Sigmoid colon (tissue), 7 donors: Measurements from ENCODE around the gene CCER1. TPM values are rescaled to one million over a fixed set of nuclear protein-coding genes. Genes with fewer than 3 reads are reported as not detected.

Source experiments
- DNase-seq: peaks from one replicate; pipeline ENCODE4 v3.0.0-alpha.2; 2019
- H3K27ac ChIP-seq, 4 donors: fragments of 200-600 bp; sonication (generic); one replicate each; pipeline ENCODE4 v1.5.1; 2016 to 2019; ENCODE audit warnings: mild to moderate bottlenecking in 1 of 4
- H3K27me3 ChIP-seq, 3 donors: fragments of 200-600 bp; sonication (generic); one replicate each; pipeline ENCODE4 v1.5.1; 2019; ENCODE audit warnings: mild to moderate bottlenecking in 1 of 3
- H3K36me3 ChIP-seq, 4 donors: fragments of 200-600 bp; sonication (generic); one replicate each; pipeline ENCODE4 v1.5.1; 2016 to 2019
- H3K4me1 ChIP-seq, 4 donors: fragments of 200-600 bp; sonication (generic); one replicate each; pipeline ENCODE4 v1.5.1; 2017 to 2019
- H3K4me3 ChIP-seq, 4 donors: fragments of 200-600 bp; sonication (generic); one replicate each; pipeline ENCODE4 v1.5.1; 2017 to 2019; ENCODE audit warnings: mild to moderate bottlenecking in 2 of 4, moderate library complexity in 1 of 4
- H3K9me3 ChIP-seq, 4 donors: fragments of 200-600 bp in 3 of 4; sonication (generic) in 3 of 4; one replicate each; pipeline versions ENCODE4 v1.5.1 to v1.6.1; 2013 to 2019
- CTCF ChIP-seq, 4 experiments: fragments of 450-650 bp in 3 of 4; fragments of 200-600 bp in 1 of 4; IDR thresholded peaks; one replicate each; pipeline ENCODE4 v1.5.1; 2016 to 2019; ENCODE audit warnings: antibody characterized with exemption in 4 of 4, mild to moderate bottlenecking in 3 of 4, moderate library complexity in 2 of 4
- EP300 ChIP-seq, 4 donors: sonication (generic); formaldehyde crosslinking; IDR thresholded peaks; one replicate each; pipeline ENCODE4 v1.6.1; 2017; ENCODE audit warnings: antibody characterized with exemption in 4 of 4
- POLR2A ChIP-seq, 2 donors: fragments of 450-650 bp; IDR thresholded peaks; one replicate each; pipeline ENCODE4 v1.6.1; 2016; ENCODE audit warnings: antibody characterized with exemption in 2 of 2, mild to moderate bottlenecking in 2 of 2, moderate library complexity in 2 of 2
- POLR2AphosphoS5 ChIP-seq, 4 donors: sonication (generic); formaldehyde crosslinking; IDR thresholded peaks; one replicate each; pipeline ENCODE4 v1.6.1; 2017; ENCODE audit warnings: antibody characterized with exemption in 4 of 4
- WGBS, 2 donors: extraction: QIAGEN DNeasy Blood & Tissue Kit; methylation state at CpG; one replicate each; pipeline ENCODE4 v1.1.7; 2013; 5-methylcytosine and 5-hydroxymethylcytosine counted together
- intact Hi-C: fragments of 100-400 bp; cut with DNase I; formaldehyde crosslinking; loops from one replicate; pipeline ENCODE4 v1.15.1; 2023
- polyA plus RNA-seq, 3 donors: library from polyadenylated mRNA; stranded (reverse); fragments of 200-250 nt; gene quantifications; one replicate each; pipeline ENCODE4 v1.2.3, GENCODE V29; 2013
- total RNA-seq, 4 donors: library from RNA; depleted of rRNA; stranded (reverse); fragments of >200 nt; gene quantifications; one replicate each; pipeline ENCODE4 v1.1.0, GENCODE V29; 2016
- donor health status: healthy with polysubstance abuse.
- donor health status: Bipolar disorder and iron deficiency.
- donor health status: healthy.

Gene CCER1
- total and polyA plus RNA-seq, 7 donors = not detected

GRCh38 chr12:90937651-90938050 lies 17.3 kb downstream of the CCER1 start:
- no peaks in the 10 kb centered on the region for H3K36me3 ChIP-seq
- intact Hi-C loops = no loop called here
- no peak overlapping the region for H3K27ac ChIP-seq
- no peaks in the 10 kb centered on the region for H3K4me1 ChIP-seq
- 69 to 77% methylated on average over 2 of the region's 2 CpGs for WGBS, 2 donors
- H3K4me3 ChIP-seq = no peak overlapping the region
- no peaks in the 10 kb centered on the region for H3K9me3 ChIP-seq
- no peaks in the 10 kb centered on the region for H3K27me3 ChIP-seq
- DNase-seq = no peak
- TF ChIP-seq CTCF (IDR thresholded peaks at IDR 0.05) (no peak), EP300 (IDR thresholded peaks at IDR 0.05) (no peak), POLR2AphosphoS5 (IDR thresholded peaks at IDR 0.05) (no peak), POLR2A (IDR thresholded peaks at IDR 0.05) (no peak)

GRCh38 chr12:90936230-90937005 lies 18.6 kb downstream of the CCER1 start:
- Histone ChIP-seq H3K27me3 (no peaks in the 10 kb centered on the region), H3K4me3 (no peak overlapping the region), H3K36me3 (no peaks in the 10 kb centered on the region), H3K9me3 (no peaks in the 10 kb centered on the region), H3K4me1 (no peaks in the 10 kb centered on the region), H3K27ac (no peak overlapping the region)
- no peak for TF ChIP-seq CTCF (IDR thresholded peaks at IDR 0.05)
- no peak for TF ChIP-seq EP300 (IDR thresholded peaks at IDR 0.05)
- no peak for TF ChIP-seq POLR2AphosphoS5 (IDR thresholded peaks at IDR 0.05)
- TF ChIP-seq POLR2A (IDR thresholded peaks at IDR 0.05) = no peak
- DNase-seq = no peak
- intact Hi-C loops = no loop called here
- 93% methylated on average over 5 of the region's 5 CpGs for WGBS, 2 donors

GRCh38 chr12:90925562-90925961 lies 29.4 kb downstream of the CCER1 start:
- 36 to 70% methylated on average over 5 of the region's 5 CpGs for WGBS, 2 donors
- TF ChIP-seq CTCF (IDR thresholded peaks at IDR 0.05) (no peak), EP300 (IDR thresholded peaks at IDR 0.05) (no peak), POLR2AphosphoS5 (IDR thresholded peaks at IDR 0.05) (no peak), POLR2A (IDR thresholded peaks at IDR 0.05) (no peak)

GRCh38 chr12:90924406-90924805 lies 30.6 kb downstream of the CCER1 start:
- intact Hi-C loops = no loop called here
- 48 to 72% methylated on average over 1 of the region's 1 CpG for WGBS, 2 donors
- TF ChIP-seq CTCF (IDR thresholded peaks at IDR 0.05) = no peak
- TF ChIP-seq EP300 (IDR thresholded peaks at IDR 0.05) = no peak
- no peak for TF ChIP-seq POLR2AphosphoS5 (IDR thresholded peaks at IDR 0.05)
- no peak for TF ChIP-seq POLR2A (IDR thresholded peaks at IDR 0.05)
- Histone ChIP-seq H3K9me3 (no peaks in the 10 kb centered on the region), H3K36me3 (no peaks in the 10 kb centered on the region), H3K4me1 (peaks cover 0 to 15% (median 7%) of the 10 kb centered on the region in 4 donors), H3K27ac (no peak overlapping the region), H3K4me3 (no peak overlapping the region), H3K27me3 (no peaks in the 10 kb centered on the region)
- DNase-seq = no peak

More at GRCh38 chr12:90925562-90925961, 29.4 kb downstream of the CCER1 start:
- no peak for DNase-seq
- Histone ChIP-seq H3K36me3 (no peaks in the 10 kb centered on the region), H3K27ac (no peak overlapping the region), H3K4me3 (no peak overlapping the region), H3K9me3 (peaks cover 0 to 4% (median 0%) of the 10 kb centered on the region in 4 donors), H3K4me1 (peaks cover 0 to 15% (median 7%) of the 10 kb centered on the region in 4 donors), H3K27me3 (no peaks in the 10 kb centered on the region)
- intact Hi-C loops = no loop called here
